Spinal cord (tissue), 10 donors: ENCODE data around the gene MYBPC1. TPM values are rescaled to one million over a fixed set of nuclear protein-coding genes. Genes with fewer than 3 reads are reported as not detected.

Source experiments
- DNase-seq, 6 donors: peaks; one replicate each; pipeline versions ENCODE4 v3.0.0 to v3.0.0-alpha.2; 2013 to 2015; ENCODE audit warnings: low spot score in 6 of 6, low read depth in 4 of 6
- H3K27ac ChIP-seq: one replicate; pipeline ENCODE4 v1.5.1; 2013; ENCODE audit warnings: low read depth, low read length, control low read depth
- H3K27me3 ChIP-seq: one replicate; pipeline ENCODE4 v1.6.1; 2013; ENCODE audit warnings: low read length; ENCODE audit not compliant: control insufficient read depth, insufficient read depth
- H3K36me3 ChIP-seq: one replicate; pipeline ENCODE4 v1.6.1; 2013; ENCODE audit warnings: low read length; ENCODE audit not compliant: control insufficient read depth, insufficient read depth
- H3K4me1 ChIP-seq: one replicate; pipeline ENCODE4 v1.6.1; 2013; ENCODE audit warnings: low read length; ENCODE audit not compliant: control insufficient read depth, insufficient read depth
- H3K4me3 ChIP-seq: one replicate; pipeline ENCODE4 v1.5.1; 2013; ENCODE audit warnings: low read depth, low read length, control low read depth
- H3K9me3 ChIP-seq: one replicate; pipeline ENCODE4 v1.6.1; 2013; ENCODE audit warnings: low read length; ENCODE audit not compliant: control insufficient read depth, insufficient read depth
- WGBS: methylation state at CpG from one replicate; pipeline ENCODE4 v1.1.5; 2013; ENCODE audit warnings: missing lambda C conversion rate; ENCODE audit not compliant: insufficient coverage; 5-methylcytosine and 5-hydroxymethylcytosine counted together
- polyA plus RNA-seq, 2 donors: library from polyadenylated mRNA; unstranded; fragments of 120-200 nt; gene quantifications; one replicate each; pipeline ENCODE4 v1.2.1, GENCODE V29; 2013; ENCODE audit not compliant: insufficient read length in 2 of 2
- total RNA-seq, 2 donors: library from RNA; depleted of rRNA in 1 of 2; stranded (reverse); fragments of 120-200 nt in 1 of 2; fragments of >200 nt in 1 of 2; gene quantifications; one replicate each; pipeline versions ENCODE4 v1.2.3 to v1.2.4, GENCODE V29; 2013 to 2014
- donor health status: healthy.

Gene MYBPC1
- total and polyA plus RNA-seq, 4 donors, result 4.6 to 13.8 (median 6.5) TPM

GRCh38 chr12:101571105-101571504 lies 23.7 kb upstream of the MYBPC1 start:
- DNase-seq, result no peak
- WGBS, result 100% methylated on average over 1 of the region's 4 CpGs
- H3K27ac ChIP-seq, result peak overlapping the region; percentile 7
- no peaks in the 10 kb centered on the region for H3K9me3 ChIP-seq
- no peaks in the 10 kb centered on the region for H3K27me3 ChIP-seq
- H3K36me3 ChIP-seq, result no peaks in the 10 kb centered on the region
- H3K4me3 ChIP-seq, result no peak overlapping the region
- no peaks in the 10 kb centered on the region for H3K4me1 ChIP-seq

DNA sequence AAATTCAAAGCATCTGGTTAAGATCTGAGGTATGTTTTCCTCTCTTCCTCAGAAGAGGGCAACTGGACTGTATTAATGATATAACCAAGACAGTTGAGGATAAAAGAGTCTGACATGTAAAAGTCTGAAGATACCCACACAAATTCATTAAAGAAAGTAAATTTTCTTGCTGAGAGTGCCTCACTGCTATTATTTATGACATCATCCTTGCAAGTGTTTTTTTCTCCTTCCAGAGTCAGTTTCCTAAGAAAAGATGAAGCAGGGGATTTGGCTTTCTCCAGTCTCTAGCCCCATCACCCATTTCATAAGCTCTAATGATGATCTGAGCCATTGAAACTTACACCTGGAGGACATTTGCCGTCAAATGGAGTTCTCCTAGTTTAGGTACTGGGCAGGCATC lies 21.0 kb upstream of the MYBPC1 start:
- H3K27ac ChIP-seq, result no peak overlapping the region
- no peak for DNase-seq
- H3K9me3 ChIP-seq, result no peaks in the 10 kb centered on the region
- WGBS, result no CpG with 5 or more reads among the region's 1 CpG
- no peaks in the 10 kb centered on the region for H3K27me3 ChIP-seq
- no peaks in the 10 kb centered on the region for H3K36me3 ChIP-seq
- no peaks in the 10 kb centered on the region for H3K4me1 ChIP-seq
- H3K4me3 ChIP-seq, result no peak overlapping the region

- WGBS, result no CpG with 5 or more reads among the region's 2 CpGs
- H3K4me3 ChIP-seq, result no peak overlapping the region
- no peak for DNase-seq
- H3K9me3 ChIP-seq, result no peaks in the 10 kb centered on the region
- no peaks in the 10 kb centered on the region for H3K36me3 ChIP-seq
- no peaks in the 10 kb centered on the region for H3K27me3 ChIP-seq
- H3K27ac ChIP-seq, result no peak overlapping the region
- no peaks in the 10 kb centered on the region for H3K4me1 ChIP-seq
Observed at GRCh38 chr12:101578417-101578816, 16.4 kb upstream of the MYBPC1 start.

- DNase-seq, result no peak
- 0% methylated on average over 1 of the region's 1 CpG for WGBS
Observed at GRCh38 chr12:101581190-101581589, 13.6 kb upstream of the MYBPC1 start.

GRCh38 chr12:101582937-101583336 lies 11.8 kb upstream of the MYBPC1 start:
- Histone ChIP-seq H3K27ac (no peak overlapping the region), H3K9me3 (no peaks in the 10 kb centered on the region), H3K4me1 (no peaks in the 10 kb centered on the region), H3K27me3 (no peaks in the 10 kb centered on the region), H3K36me3 (no peaks in the 10 kb centered on the region), H3K4me3 (no peak overlapping the region)
- no peak for DNase-seq
- WGBS, result 36% methylated on average over 1 of the region's 1 CpG

More at GRCh38 chr12:101581190-101581589, 13.6 kb upstream of the MYBPC1 start:
- H3K9me3 ChIP-seq, result no peaks in the 10 kb centered on the region
- no peaks in the 10 kb centered on the region for H3K27me3 ChIP-seq
- no peaks in the 10 kb centered on the region for H3K36me3 ChIP-seq
- H3K27ac ChIP-seq, result no peak overlapping the region
- H3K4me1 ChIP-seq, result no peaks in the 10 kb centered on the region
- H3K4me3 ChIP-seq, result no peak overlapping the region

DNA sequence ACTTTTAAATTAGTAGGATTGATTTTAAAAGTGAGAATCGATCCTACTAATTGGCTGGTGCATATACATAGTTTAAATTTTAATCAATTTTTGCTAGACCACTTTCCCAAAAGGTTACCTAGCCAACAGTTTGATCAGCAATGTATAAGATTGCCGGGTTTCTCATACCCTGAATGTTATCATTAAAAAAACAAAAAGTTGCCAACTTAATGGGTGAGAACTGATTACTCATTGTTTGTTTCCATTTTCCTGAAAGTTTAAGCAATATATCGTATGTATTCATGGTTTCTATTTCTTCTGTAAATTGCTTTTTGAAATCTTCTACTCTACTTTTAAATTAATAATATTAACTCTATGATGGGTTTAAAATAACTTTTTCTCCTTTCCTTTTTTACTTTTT lies 4.4 kb upstream of the MYBPC1 start:
- Histone ChIP-seq H3K9me3 (no peaks in the 10 kb centered on the region), H3K27ac (no peak overlapping the region), H3K4me3 (no peak overlapping the region), H3K4me1 (no peaks in the 10 kb centered on the region), H3K36me3 (no peaks in the 10 kb centered on the region), H3K27me3 (no peaks in the 10 kb centered on the region)
- no peak for DNase-seq
- no CpG with 5 or more reads among the region's 3 CpGs for WGBS

DNA sequence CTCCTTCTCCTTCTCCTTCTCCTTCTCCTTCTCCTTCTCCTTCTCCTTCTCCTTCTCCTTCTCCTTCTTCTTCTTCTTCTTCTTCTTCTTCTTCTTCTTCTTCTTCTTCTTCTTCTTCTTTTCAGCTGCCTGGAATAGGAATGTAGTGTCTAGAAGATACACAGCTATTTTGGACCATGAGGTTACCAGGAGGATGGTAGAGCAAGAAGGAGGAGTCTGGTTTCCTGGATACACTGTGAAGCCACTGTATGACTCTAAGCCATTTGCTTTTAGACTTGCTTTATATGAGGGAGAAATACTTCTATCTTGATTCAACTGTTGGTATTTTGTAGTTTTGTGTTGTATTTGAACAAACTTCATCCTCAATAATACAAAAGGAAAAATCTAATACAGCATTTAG lies 3.0 kb upstream of the MYBPC1 start:
- Histone ChIP-seq H3K27ac (no peak overlapping the region), H3K36me3 (no peaks in the 10 kb centered on the region), H3K27me3 (no peaks in the 10 kb centered on the region), H3K9me3 (no peaks in the 10 kb centered on the region), H3K4me1 (no peaks in the 10 kb centered on the region), H3K4me3 (no peak overlapping the region)
- DNase-seq, result no peak

DNA sequence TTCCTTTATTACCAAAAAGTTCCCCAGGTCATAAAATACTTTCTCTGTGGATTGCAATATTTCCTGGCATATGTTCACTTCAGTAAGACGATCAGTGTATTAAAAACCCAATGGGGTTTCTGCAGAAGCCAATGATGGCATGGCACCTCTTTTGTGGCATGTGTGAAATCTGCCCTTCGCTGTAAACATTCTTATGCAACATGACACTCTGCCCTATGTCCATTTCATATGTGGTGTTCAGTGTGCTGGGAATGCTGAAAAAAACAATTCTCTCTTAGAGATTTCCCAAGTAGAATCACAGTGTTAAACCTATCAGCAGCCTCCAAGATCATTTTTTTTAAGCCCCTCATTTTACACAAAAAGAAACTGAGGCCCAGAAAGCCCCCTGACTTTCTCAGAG lies 2.3 kb upstream of the MYBPC1 start:
- no peaks in the 10 kb centered on the region for H3K27me3 ChIP-seq
- no peak for DNase-seq
- H3K36me3 ChIP-seq, result no peaks in the 10 kb centered on the region
- H3K9me3 ChIP-seq, result no peaks in the 10 kb centered on the region
- 89% methylated on average over 1 of the region's 2 CpGs for WGBS
- no peak overlapping the region for H3K27ac ChIP-seq
- no peak overlapping the region for H3K4me3 ChIP-seq
- no peaks in the 10 kb centered on the region for H3K4me1 ChIP-seq

GRCh38 chr12:101592921-101593320 lies 1.9 kb upstream of the MYBPC1 start:
- Histone ChIP-seq H3K4me3 (no peak overlapping the region), H3K27ac (no peak overlapping the region), H3K27me3 (no peaks in the 10 kb centered on the region), H3K9me3 (no peaks in the 10 kb centered on the region), H3K36me3 (no peaks in the 10 kb centered on the region), H3K4me1 (no peaks in the 10 kb centered on the region)
- no peak for DNase-seq
- no CpG with 5 or more reads among the region's 4 CpGs for WGBS

DNA sequence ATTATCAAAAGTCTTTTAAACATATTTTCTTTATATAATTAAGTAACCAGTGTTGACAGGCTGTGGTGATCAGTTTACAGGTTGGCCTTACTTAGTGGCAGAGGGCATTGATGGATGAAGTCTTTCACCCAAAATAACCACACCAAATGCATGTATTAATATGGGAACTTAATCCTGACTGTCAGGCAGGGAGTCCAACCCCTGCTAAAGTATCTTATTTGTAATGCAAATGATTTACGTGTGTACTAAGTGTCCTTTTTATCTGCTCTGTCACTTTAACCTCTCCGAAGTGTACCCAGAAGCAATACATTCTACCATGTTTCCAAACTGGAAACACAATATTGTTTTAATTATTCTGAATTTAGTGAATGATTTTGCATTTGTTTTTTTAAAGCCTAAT lies 1.4 kb downstream of the MYBPC1 start:
- no CpG with 5 or more reads among the region's 2 CpGs for WGBS
- Histone ChIP-seq H3K36me3 (no peaks in the 10 kb centered on the region), H3K4me3 (no peak overlapping the region), H3K9me3 (no peaks in the 10 kb centered on the region), H3K27me3 (no peaks in the 10 kb centered on the region), H3K4me1 (no peaks in the 10 kb centered on the region), H3K27ac (no peak overlapping the region)
- no peak for DNase-seq
